Activated naive CD8-positive, alpha-beta T cell treated with anti-CD3 and anti-CD28 coated beads, Interleukin-2, amount 10 ng/mL, durations not matched to agents 7 days and 5 days (primary cell): ENCODE measurements around the gene HEXIM2. TPM values are rescaled to one million over a fixed set of nuclear protein-coding genes. Genes with fewer than 3 reads are reported as not detected.

Source experiments
- ATAC-seq: fragments of 150-1000 bp; cut with Tn5 transposase; one replicate; pipeline ENCODE4 v1.10.0; 2021; ENCODE audit warnings: low read depth, moderate library complexity
- POLR2A ChIA-PET: fragments of 350-600 bp; sonication (Branson Sonifier 250); formaldehyde crosslinking; loops from one replicate; lab custom pipeline; 2021; ENCODE audit warnings: antibody characterized with exemption; lab: Charles Lee
- DNase-seq: peaks from one replicate; pipeline ENCODE4 v3.0.0; 2021
- H3K27ac Mint-ChIP-seq: one replicate; pipeline ENCODE4 v1.8.0; 2022; ENCODE audit warnings: mild to moderate bottlenecking, mixed read lengths
- H3K27me3 Mint-ChIP-seq: one replicate; pipeline ENCODE4 v1.8.0; 2022; ENCODE audit warnings: mild to moderate bottlenecking, moderate library complexity, mixed read lengths
- H3K36me3 Mint-ChIP-seq: one replicate; pipeline ENCODE4 v1.8.0; 2021; ENCODE audit warnings: mild to moderate bottlenecking, mixed read lengths
- H3K4me1 Mint-ChIP-seq: one replicate; pipeline ENCODE4 v1.8.0; 2021; ENCODE audit warnings: mixed read lengths
- H3K4me3 Mint-ChIP-seq: one replicate; pipeline ENCODE4 v1.8.0; 2022; ENCODE audit warnings: mild to moderate bottlenecking, moderate library complexity, mixed read lengths
- H3K9me3 Mint-ChIP-seq: one replicate; pipeline ENCODE4 v1.8.0; 2021; ENCODE audit warnings: mixed read lengths
- total RNA-seq, 2 experiments: library from RNA; stranded (reverse); gene quantifications; one replicate each; pipeline ENCODE4 v1.2.3, GENCODE V29; 2021

The HEXIM2 gene
- total RNA-seq, 2 experiments from 2014 or later: 6.7 to 7.7 TPM

DNA sequence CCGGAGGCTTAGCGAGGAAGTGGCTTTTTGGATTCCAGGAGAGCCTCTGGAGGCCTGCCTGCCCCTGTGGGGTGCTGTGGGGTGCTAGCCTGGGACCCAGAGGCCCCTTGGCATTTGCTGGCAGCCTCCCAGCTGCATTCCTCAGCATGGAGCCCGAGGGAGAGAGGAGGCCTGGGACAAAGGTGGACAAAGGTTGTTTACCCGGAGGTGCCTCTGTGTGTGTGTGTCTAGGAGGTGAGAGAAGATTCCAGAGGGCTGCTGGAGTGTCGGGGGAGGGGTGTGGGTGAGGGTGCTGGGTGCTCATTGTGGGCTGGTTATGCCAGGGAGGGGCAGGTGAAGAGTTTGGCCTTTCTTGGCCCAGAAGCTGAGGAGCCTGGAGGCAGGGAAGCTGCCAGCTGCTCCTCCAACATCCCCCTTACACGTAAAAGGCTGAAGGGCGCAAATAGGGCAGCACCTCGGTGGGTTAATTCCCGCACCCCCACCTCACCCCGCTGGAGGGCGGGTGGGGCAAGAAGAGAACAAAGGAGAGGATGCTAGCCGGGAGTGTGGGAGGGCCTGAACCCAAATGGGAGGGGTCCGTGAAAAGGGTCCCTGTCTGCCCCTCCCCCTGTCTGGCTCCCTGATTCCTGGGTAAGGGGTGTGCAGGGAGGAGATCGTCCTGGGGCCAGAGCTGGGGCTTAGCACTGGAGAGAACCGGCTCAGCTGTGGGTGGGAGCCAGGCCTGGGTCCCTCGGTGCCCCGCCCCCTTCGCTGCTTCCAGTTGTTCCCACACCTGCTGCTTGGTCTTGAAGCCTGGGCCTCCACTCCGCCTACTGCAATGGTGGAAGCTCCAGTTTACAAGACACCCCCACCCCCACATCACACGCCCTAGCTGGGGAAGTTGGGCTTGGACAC, 9.9 kb downstream of the HEXIM2 start:
- Mint-ChIP-seq H3K4me1 (peaks cover 7% of the 10 kb centered on the region), H3K36me3 (no peaks in the 10 kb centered on the region), H3K27ac (peak overlapping the region; percentile 96), H3K4me3 (peak overlapping the region; percentile 86), H3K27me3 (no peaks in the 10 kb centered on the region), H3K9me3 (no peaks in the 10 kb centered on the region)
- ATAC-seq: no peak
- POLR2A ChIA-PET: interaction anchor here (1.0 to 4.0 kb wide), 8 partner anchors 10 to 77 kb away, joined by 4 to 74 read pairs (median 6); partner anchors contain the start of genes HEXIM1 and HEXIM2
- no peak for DNase-seq

DNA sequence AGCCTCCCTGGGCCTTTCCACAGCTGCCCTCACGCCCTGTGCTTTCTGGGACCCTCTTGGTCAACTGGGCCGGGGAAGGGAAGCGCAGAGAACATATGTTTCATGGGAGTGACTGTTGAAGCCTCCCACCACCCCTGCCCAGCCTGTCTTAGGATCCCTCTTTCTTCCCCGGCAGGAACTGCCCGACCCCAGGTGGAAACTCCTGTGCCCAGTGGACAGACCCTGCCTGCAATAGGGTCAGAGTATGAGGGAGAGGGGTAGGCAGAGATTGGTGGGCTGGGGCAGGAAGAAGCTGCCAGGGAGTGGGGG, 10.5 kb downstream of the HEXIM2 start:
- Mint-ChIP-seq H3K4me1 (peaks cover 7% of the 10 kb centered on the region), H3K4me3 (peak overlapping the region; percentile 86), H3K9me3 (no peaks in the 10 kb centered on the region), H3K27me3 (no peaks in the 10 kb centered on the region), H3K27ac (peak overlapping the region; percentile 96), H3K36me3 (no peaks in the 10 kb centered on the region)
- POLR2A ChIA-PET: interaction anchor here (1.1 to 4.0 kb wide), 7 partner anchors 11 to 77 kb away, joined by 4 to 74 read pairs (median 8); partner anchors contain the start of genes HEXIM1 and HEXIM2
- ATAC-seq: no peak
- DNase-seq: no peak

DNA sequence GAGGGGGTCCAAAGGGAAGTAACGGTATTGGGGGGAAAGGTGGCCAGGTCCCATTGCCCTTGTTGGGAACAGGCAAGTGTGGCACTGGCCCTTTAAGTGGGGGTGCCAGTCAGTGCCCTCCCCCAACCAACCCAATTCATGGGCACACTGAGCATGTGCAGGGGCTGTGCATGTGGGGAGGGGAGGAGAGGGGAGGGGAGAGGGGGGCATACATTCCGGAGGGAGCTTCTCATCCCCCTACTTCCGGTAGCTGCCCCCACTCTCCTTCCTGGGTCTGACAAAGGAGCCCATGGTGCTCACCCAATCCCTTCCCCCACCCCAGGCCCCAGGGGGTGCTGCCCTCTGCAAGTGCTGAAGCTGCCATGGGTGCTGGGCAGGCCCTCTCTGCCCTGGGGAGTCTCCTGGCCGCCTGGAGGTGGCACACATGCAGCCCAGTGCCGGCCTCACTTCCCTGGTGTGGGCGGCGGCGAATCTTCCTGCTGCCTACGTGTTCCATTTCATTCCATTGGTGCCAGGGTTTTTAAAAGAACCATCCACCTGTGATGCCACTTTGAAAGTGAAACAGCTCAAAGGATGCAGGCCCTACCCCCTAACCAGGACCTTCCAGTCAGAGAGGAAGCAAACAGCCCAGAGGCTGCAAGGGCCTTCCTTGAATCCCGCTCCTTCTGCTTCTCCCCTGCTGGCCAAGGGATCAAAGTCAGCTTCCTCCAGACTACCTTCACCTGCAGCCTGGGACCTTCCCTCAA, 11.0 kb downstream of the HEXIM2 start:
- Mint-ChIP-seq H3K27ac (peak overlapping the region; percentile 96), H3K36me3 (no peaks in the 10 kb centered on the region)
- peak; percentile 71 for ATAC-seq

GRCh38 chr17:45175759-45176115, 14.1 kb downstream of the HEXIM2 start:
- peaks cover 7% of the 10 kb centered on the region for H3K4me1 Mint-ChIP-seq
- no peaks in the 10 kb centered on the region for H3K27me3 Mint-ChIP-seq
- no peak for ATAC-seq
- H3K4me3 Mint-ChIP-seq: no peak overlapping the region
- H3K9me3 Mint-ChIP-seq: no peaks in the 10 kb centered on the region
- no peak for DNase-seq
- no peaks in the 10 kb centered on the region for H3K36me3 Mint-ChIP-seq
- peak overlapping the region; percentile 17 for H3K27ac Mint-ChIP-seq
- POLR2A ChIA-PET: interaction anchor here (0.8 to 1.0 kb wide), 2 partner anchors 21 to 28 kb away, joined by 3 to 7 read pairs; no protein-coding TSS in a partner anchor

More for the DNA sequence above, 11.0 kb downstream of the HEXIM2 start:
- peak; percentile 72 for DNase-seq
- H3K4me1 Mint-ChIP-seq: peaks cover 7% of the 10 kb centered on the region
- H3K9me3 Mint-ChIP-seq: no peaks in the 10 kb centered on the region
- H3K4me3 Mint-ChIP-seq: peak overlapping the region; percentile 86
- POLR2A ChIA-PET: interaction anchor here (0.7 to 4.0 kb wide), 15 partner anchors 12 to 258 kb away, joined by 3 to 74 read pairs (median 5); partner anchors contain the start of genes ACBD4, HEXIM1, HEXIM2 and NMT1
- H3K27me3 Mint-ChIP-seq: no peaks in the 10 kb centered on the region

DNA sequence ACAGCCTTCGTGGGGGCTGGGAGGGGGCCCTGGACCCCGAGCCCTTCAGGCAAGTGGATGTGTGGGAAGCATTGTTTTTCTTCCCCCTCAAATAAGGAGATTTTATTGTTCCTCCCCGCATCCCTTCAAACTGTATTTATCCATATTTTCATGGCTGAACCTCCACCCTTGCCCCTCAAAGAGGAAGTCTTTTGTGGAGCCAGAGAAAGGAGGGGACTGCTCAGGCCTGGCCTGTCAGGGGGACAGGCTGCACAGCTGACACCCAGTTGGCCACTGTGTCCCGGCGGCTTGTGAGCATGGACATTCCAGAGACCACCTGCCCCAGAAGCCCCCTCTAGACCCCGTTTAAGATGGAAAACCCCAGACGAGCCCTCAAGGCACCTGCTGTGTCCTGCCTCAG, 15.9 kb downstream of the HEXIM2 start:
- ATAC-seq: no peak
- no peaks in the 10 kb centered on the region for H3K27me3 Mint-ChIP-seq
- POLR2A ChIA-PET: interaction anchor here (1.0 kb wide), 1 partner anchor 16 kb away, joined by 7 read pairs; the partner anchor contains the start of gene HEXIM2
- H3K4me3 Mint-ChIP-seq: no peak overlapping the region
- DNase-seq: no peak
- no peak overlapping the region for H3K27ac Mint-ChIP-seq
- H3K4me1 Mint-ChIP-seq: peaks cover 5% of the 10 kb centered on the region
- H3K36me3 Mint-ChIP-seq: no peaks in the 10 kb centered on the region
- H3K9me3 Mint-ChIP-seq: no peaks in the 10 kb centered on the region

DNA sequence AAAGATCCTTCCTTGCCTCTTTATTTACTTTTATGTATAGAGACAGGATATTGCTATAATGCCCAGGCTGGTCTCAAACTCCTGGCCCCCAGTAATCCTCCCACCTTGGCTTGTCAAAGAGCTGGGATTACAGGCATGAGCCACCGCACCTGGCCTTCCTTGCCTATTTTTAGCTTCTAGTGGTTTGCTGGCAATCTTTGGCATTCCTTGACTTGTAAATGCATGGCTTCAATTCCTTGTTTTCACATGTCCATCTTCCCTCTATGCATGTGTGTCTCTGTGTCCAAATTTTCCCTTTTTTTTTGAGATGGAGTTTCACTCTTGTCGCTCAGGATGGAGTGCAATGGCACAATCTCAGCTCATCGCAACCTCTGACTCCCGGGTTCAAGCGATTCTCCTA, 22.5 kb downstream of the HEXIM2 start:
- DNase-seq (no peak), ATAC-seq (no peak)
- no peaks in the 10 kb centered on the region for H3K4me1 Mint-ChIP-seq
- H3K9me3 Mint-ChIP-seq: no peaks in the 10 kb centered on the region
- H3K36me3 Mint-ChIP-seq: no peaks in the 10 kb centered on the region
- POLR2A ChIA-PET: interaction anchor here (0.7 kb wide), 1 partner anchor 23 kb away, joined by 3 read pairs; no protein-coding TSS in a partner anchor
- H3K27ac Mint-ChIP-seq: no peak overlapping the region
- H3K4me3 Mint-ChIP-seq: no peak overlapping the region
- H3K27me3 Mint-ChIP-seq: peaks cover 3% of the 10 kb centered on the region

GRCh38 chr17:45186801-45187354, 25.2 kb downstream of the HEXIM2 start:
- Mint-ChIP-seq H3K9me3 (no peaks in the 10 kb centered on the region), H3K27me3 (peaks cover 3% of the 10 kb centered on the region), H3K4me3 (no peak overlapping the region), H3K27ac (no peak overlapping the region), H3K36me3 (no peaks in the 10 kb centered on the region), H3K4me1 (no peaks in the 10 kb centered on the region)
- POLR2A ChIA-PET: interaction anchor here (0.7 kb wide), 1 partner anchor 56 kb away, joined by 6 read pairs; no protein-coding TSS in a partner anchor
- no peak for DNase-seq
- ATAC-seq: no peak

GRCh38 chr17:45189009-45189408, 27.3 kb downstream of the HEXIM2 start:
- H3K9me3 Mint-ChIP-seq: no peaks in the 10 kb centered on the region
- ATAC-seq: no peak
- H3K27me3 Mint-ChIP-seq: peaks cover 3% of the 10 kb centered on the region
- H3K4me1 Mint-ChIP-seq: no peaks in the 10 kb centered on the region
- H3K27ac Mint-ChIP-seq: no peak overlapping the region
- H3K4me3 Mint-ChIP-seq: no peak overlapping the region
- DNase-seq: no peak
- no peaks in the 10 kb centered on the region for H3K36me3 Mint-ChIP-seq
- POLR2A ChIA-PET: no interaction called here

GRCh38 chr17:45190503-45191255, 29.0 kb downstream of the HEXIM2 start:
- H3K27me3 Mint-ChIP-seq: peaks cover 3% of the 10 kb centered on the region
- no peaks in the 10 kb centered on the region for H3K9me3 Mint-ChIP-seq
- ATAC-seq: no peak
- DNase-seq: no peak
- H3K27ac Mint-ChIP-seq: no peak overlapping the region
- no peak overlapping the region for H3K4me3 Mint-ChIP-seq
- no peaks in the 10 kb centered on the region for H3K36me3 Mint-ChIP-seq
- POLR2A ChIA-PET: interaction anchor here (0.6 kb wide), 1 partner anchor 27 kb away, joined by 3 read pairs; no protein-coding TSS in a partner anchor
- no peaks in the 10 kb centered on the region for H3K4me1 Mint-ChIP-seq

- ATAC-seq (no peak), DNase-seq (no peak)
- no peak overlapping the region for H3K27ac Mint-ChIP-seq
- H3K4me1 Mint-ChIP-seq: peaks cover 4% of the 10 kb centered on the region
- H3K9me3 Mint-ChIP-seq: no peaks in the 10 kb centered on the region
- no peak overlapping the region for H3K4me3 Mint-ChIP-seq
- no peaks in the 10 kb centered on the region for H3K36me3 Mint-ChIP-seq
- POLR2A ChIA-PET: interaction anchor here (1.2 kb wide), 1 partner anchor 60 kb away, joined by 4 read pairs; the partner anchor contains the start of gene ACBD4
- no peaks in the 10 kb centered on the region for H3K27me3 Mint-ChIP-seq
Measured at GRCh38 chr17:45195424-45195823, 33.7 kb downstream of the HEXIM2 start.

DNA sequence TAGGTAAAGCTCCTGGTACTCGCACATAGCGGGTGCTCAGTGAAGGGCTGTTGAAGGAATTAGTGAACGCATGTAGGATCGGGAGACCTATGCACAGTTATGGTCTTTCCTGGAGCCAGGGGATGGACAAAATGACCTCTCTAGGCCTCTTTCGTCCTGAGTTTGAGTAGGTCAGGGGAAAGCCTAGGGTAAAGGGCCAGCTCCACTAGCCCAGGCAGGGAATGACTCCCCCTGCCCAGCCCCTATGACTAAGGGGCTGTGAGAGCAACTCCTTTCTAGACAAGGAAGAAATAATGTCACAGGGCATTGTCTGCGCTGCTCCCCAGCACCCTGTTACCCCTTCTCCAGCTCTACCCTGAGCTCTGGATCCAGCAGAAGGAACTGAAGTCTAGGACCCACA, 35.4 kb downstream of the HEXIM2 start:
- POLR2A ChIA-PET: interaction anchor here (1.2 to 2.0 kb wide), 3 partner anchors 36 to 62 kb away, joined by 5 to 51 read pairs (median 13); partner anchors contain the start of genes ACBD4, HEXIM1 and HEXIM2
- Mint-ChIP-seq H3K36me3 (no peaks in the 10 kb centered on the region), H3K27ac (no peak overlapping the region), H3K4me3 (no peak overlapping the region), H3K4me1 (peaks cover 4% of the 10 kb centered on the region), H3K27me3 (no peaks in the 10 kb centered on the region), H3K9me3 (no peaks in the 10 kb centered on the region)
- DNase-seq (no peak), ATAC-seq (no peak)
